Hippocampal formation (tissue), 2 donors: Measurements from ENCODE around the gene ASF1A.
A peak's percentile ranks its signal among the peaks of the same experiment; 100 is the strongest.

Experiments used
- DNase-seq, 2 donors: peaks; one replicate each; lab custom pipeline; 2025; lab: John Stamatoyannopoulos, UW

ASF1A gene

DNA sequence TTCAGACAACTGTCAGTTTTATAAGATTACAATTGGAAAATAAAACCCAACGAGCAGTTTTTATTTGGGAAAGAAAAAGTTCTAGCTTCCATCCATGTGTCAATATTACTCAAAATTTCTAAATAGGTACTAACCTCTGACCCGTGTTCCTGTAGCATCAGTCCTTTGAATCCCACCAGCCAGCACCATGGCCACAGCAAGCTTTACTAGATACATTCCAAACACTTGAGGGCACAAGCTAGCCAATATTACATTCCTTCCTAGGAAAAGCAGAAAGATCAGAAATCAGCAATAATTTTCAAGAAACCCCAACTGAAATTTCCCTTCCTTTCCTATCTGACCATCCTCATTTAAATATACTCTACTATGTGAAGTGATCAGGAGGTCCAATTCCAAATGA, 19.2 kb downstream of the ASF1A start:
- DNase-seq: no peak

- no peak for DNase-seq
These were observed 20.6 kb downstream of the ASF1A start for GRCh38 chr6:118914598-118914997.

GRCh38 chr6:118917546-118918328, 23.8 kb downstream of the ASF1A start:
- no peak for DNase-seq

DNA sequence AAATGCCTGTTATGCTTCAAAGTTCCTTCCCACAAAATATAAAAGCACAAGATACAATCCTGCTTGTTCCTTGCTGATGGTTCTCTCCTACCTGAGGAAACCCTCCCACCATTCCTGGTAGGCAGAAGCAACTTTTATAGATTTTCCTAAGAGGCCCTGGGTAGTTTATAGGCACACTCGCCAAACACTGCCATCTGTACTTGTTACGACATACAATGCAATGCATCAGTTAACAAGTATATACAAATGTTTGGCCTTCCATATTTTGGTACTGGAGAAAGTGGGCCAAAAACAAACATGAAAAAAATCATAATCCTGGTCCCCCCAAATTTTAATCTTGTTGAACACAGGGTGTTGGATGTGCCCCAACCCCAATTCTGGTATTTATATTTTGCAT, 24.4 kb downstream of the ASF1A start:
- no peak for DNase-seq

GRCh38 chr6:118921084-118921483, 27.1 kb downstream of the ASF1A start:
- DNase-seq: no peak

DNA sequence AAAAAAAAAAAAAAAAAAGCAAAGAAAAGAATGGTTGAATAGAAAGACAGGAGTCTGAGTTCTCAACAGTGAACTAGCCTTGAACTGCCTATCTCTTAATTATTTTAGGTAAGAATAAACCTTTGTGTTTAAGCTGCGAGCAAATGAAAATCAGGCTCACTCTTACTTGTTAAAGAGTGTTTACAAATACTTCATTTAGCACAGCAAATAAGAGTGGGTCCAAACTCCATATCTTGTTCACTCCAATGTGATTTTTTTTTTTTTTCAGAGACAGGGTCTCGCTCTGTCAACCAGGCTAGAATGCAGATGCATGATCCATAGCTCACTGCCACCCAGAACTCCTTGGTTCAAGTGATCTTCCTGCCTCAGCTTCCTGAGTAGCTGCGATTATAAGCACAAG, 29.1 kb downstream of the ASF1A start:
- DNase-seq: no peak

DNA sequence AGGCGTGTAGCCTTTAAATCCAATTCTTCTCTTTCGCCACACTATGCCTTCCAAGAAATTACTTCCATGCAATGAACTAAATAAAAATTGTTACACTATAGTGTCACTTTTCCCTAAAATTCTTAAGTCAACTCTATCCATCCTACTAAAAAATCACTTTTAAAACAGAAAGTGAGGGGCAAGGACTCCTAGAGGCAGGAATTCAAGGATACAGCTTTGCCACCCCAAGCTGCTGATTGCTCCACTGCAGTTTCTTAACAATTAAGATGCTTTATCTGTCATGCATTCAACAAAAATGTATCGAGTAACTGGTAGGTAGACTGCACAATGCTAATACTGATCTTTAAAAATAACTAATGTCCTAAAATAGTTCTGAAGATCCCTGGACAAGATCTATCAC, 36.7 kb downstream of the ASF1A start:
- no peak for DNase-seq

- DNase-seq: no peak
These were observed 37.5 kb downstream of the ASF1A start for GRCh38 chr6:118931436-118931835.

- no peak for DNase-seq
These were observed 38.5 kb downstream of the ASF1A start for GRCh38 chr6:118932421-118932820.

DNA sequence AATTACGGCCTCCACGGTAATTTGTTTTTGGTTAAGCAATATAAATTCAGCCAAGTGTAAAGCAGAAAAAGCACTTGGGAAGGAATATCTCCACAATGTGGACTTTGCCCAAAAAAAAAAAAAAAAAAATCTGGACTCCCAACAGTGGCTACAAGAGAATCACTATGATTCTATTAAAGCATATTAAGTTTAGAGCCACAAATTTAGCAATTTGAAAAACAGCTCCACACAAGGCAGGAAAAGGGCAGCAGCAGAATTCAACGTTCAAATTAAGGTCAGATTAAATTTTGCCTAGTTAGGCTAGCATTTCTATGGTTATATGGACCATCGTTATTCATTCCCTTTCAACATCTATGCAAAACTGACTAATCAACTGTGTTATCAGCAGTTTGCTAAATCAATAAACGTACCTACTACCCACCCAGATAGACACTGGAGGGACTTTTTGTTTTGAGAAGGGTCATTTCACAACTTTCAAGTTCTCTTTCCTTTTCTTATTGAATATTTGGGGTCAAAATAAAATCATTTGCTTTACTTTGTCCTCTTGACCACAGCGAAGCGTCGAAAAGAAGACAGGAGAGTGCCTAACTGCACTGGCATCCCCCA, 40.0 kb downstream of the ASF1A start:
- DNase-seq: no peak

GRCh38 chr6:118934461-118935330, 40.7 kb downstream of the ASF1A start, which contains the start of gene MCM9:
Gene MCM9 (minus strand): TSS chr6:118935159. CDS start chr6:118931723, 3,436 bp downstream.
- peak; percentile 79 to 82 for DNase-seq

DNA sequence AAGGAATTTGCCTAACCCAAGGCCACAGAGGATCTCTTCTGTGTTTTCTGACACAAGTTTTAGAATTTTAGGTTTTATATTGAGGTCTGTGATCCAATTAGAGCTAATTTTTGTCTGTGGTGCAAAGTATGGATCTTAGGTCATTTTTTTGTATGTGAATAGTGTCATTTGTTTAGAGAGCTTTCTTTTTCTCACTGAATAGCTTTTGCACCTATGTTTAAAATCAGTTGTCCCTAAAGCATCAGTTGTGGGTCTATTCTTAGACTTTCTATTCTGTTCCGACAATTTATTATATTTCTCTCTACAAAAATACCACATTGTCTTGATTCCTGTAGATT, 41.3 kb downstream of the ASF1A start:
- no peak for DNase-seq

GRCh38 chr6:118935978-118936703, 42.2 kb downstream of the ASF1A start:
- no peak for DNase-seq

DNA sequence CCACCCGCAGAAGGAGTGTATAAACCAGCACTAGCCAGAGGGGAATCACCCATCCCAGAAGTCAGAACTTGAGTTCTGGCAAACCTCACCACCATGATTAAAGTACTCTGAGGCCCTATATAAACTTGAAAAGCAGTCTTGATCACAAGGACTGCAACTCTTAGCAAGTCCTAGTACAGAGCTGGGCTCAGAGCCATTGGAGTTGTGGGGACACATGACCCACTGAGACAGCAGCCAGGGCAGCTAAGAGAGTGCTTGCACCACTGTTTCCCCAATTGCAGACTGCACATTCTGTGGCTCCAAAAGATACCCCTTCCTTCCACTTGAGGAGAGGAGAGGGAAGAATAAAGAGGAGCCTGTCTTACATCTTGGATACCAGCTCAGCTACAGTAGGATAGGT, 45.7 kb downstream of the ASF1A start:
- no peak for DNase-seq

GRCh38 chr6:118940770-118941169, 46.8 kb downstream of the ASF1A start:
- no peak for DNase-seq

DNA sequence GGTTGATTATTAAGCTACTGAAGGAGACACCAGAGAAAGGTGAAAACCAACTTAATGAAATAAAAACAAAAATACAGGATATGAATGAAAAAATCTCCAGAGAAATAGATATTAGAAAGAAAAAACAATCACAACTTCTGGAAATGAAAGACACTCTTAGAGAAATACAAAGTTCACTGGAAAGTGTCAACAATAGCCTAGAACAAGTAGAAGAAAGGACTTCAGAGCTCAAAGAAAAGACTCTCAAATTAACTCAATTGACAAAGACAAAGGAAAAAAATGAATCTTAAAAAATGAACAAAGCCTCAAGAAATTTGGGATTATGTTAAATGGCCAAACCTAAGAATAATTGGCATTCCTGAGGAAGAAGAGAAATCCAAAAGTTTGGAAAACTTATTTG, 51.3 kb downstream of the ASF1A start:
- DNase-seq: no peak

DNA sequence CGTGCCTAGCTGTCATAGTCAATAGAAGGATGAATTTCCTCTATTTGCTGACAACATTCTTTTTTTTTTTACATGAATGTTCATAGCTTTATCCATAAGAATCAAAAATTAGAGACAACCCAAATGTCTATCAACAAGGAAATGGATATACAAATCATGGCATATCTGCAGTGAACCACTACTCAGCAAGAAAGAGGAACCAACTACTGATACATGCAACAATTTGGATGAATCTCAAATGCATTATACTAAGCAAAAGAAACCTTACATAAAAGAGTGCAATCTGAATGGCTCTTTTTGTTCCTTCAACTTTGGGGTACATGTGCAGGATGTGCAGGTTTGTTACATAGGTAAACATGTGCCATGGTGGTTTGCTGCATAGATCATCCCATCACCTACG, 58.7 kb downstream of the ASF1A start:
- no peak for DNase-seq

DNA sequence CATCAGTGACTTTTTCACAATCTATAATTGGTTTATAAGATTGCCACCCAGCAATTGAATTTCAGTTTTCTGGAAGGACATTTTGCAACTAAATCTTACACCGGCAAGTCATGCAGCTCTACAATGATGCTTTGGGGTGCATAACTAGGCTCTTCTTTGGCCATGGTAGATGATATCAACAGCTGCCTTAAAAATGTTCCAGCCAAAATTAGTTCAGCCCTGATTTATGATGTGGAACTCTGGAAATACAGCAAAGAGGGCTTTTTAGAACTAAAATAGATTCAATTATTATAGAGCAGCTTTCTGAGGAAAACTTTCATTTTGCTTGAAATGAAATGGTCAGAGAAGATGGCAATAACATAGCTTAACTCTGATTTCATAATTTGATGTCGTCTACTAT, 59.4 kb downstream of the ASF1A start:
- DNase-seq: no peak
